GM18951 (cell line): Measurements from ENCODE around the gene LCN1.

Source experiments
- POLR2A ChIP-seq: IDR thresholded peaks from 4 replicates; pipeline ENCODE4 v1.6.1; 2011; ENCODE audit warnings: mild to moderate bottlenecking; ENCODE audit not compliant: insufficient read length, insufficient read depth; ENCODE audit errors: extremely low read depth
- in situ Hi-C: fragments of 300-500 bp; cut with MboI; formaldehyde crosslinking; loops from one replicate; pipeline ENCODE4 v1.12.0; 2022; ENCODE audit warnings: low sequenced_read_pairs, mixed read lengths, inconsistent platforms; ENCODE audit not compliant: unreplicated experiment

The LCN1 gene

DNA sequence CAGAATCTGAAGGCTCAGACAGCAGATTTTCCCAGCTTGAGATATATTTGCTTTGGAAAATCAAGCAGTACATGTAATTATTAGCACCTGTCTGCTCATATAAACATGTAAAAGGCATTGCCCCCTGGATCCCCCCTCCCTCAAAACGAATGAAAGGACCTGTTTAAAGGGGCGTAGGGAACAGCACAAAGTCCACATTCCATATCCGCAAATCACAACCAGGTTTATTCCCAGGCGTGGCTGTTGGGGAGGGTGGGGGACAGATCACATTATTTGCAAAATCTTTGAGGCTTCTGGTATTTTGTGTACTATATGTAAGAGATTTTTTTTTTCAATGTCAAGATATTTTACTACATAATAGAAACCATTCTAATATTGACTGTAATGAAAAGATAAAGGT, 29.5 kb upstream of the LCN1 start:
- TF ChIP-seq POLR2A = no peak
- in situ Hi-C loops = no loop called here

DNA sequence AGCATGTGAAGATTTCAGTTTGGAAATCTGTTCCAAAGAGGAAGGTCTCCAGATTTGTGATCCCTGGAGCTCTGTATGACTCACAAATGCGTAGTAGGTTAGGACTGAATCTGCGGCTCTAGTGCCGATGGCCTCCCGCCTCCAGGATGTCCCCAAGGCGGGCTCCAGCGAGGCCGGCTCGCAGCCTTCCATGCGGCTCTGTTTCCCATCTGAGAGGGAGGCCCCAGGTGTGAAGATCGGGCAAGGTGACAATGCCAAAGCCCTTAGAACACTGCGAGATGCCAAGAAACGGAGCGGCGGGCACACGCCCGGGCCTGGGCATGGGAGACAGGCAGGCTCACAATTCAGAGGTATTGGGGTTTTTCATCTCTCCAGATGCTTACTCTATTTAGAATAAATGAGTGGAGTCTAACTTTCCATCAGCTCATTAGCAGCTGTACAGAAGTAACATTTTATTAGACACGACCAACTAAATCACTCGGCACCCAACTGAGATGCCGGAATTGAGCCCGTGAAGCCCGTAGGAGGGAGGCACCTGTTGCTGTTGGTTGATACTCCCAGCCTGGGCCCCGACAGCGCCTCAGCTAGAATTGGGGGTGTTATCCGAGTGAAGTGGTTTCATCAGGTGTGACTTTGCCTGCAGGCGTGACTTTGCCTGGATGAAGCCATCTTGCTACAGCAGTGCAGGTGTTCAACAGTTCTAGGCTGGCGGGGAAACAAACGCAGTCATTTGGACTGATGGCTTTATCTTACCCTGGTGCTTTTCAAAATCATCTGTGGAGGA, 28.2 kb upstream of the LCN1 start:
- in situ Hi-C loops = no loop called here
- TF ChIP-seq POLR2A = no peak

DNA sequence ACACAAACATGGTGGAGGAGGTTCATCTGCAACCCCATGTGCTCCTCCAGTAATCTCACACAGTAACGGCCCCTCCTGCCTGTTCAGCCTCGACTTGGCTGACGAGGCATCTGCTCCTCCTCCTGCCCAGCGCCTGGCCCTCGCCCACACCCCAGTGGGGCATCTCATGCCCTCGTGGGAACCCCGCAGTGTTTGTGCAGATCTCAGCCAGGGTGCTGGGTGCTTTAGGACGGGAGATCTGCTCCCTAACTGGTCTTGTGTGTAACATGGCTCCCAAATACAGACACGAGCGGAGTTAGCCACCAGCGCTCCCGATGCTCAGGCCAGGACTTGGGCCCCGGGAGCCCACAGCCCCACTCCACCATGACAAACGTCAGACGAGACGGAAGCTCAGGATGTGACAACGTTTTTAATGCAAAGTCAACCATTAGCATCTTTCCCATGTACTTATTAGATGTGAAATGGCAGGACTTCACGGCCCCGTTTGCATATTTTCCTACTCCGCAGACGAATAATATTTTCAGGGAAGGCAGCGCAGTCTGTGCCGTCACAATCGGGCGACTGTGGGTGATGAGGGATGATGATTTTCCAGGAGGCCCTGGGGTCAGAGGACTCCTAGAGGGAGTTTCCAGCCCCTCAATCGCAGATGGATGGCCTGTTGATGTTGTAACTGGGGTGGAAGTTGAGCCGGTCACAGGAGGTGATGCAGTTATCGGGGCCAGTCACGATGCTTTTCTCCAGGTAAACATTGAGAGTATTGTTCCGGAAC, 26.3 kb upstream of the LCN1 start:
- TF ChIP-seq POLR2A = no peak

DNA sequence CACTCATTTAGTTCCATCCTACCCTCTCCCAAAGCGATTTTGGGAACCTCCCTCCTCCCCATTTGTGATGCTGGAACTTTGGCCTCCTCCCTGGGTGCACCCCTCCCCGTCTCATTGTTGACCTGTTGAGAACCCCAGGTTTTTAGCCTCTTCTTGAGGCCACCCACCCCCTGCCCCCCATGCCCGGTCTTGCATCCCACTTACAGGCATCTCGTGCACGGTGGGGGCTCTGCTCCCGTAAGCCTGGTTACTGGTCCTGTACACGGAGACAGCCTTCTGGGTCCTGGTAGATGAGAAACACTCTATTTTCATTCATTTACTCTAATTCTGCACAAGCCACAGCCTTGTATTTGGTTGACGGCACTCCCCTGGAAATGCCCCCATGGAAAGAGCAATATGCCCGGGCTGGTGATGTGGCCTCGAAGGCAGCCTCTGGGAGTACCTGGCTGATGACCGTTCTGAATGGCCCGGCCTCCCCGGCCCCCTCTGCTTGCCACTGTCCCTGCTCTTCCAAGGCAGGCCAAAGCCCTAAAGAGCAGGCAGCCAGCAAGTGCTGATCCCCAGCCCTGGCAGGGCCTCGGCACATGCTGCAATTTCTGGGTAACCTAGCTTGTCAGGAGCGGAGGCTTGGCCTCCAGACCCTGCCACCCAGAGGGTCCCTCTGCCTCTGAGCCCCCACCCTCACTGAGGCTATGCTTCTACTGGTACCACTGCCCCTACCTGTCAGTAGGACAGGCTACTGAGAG, 22.7 kb upstream of the LCN1 start:
- in situ Hi-C loops = no loop called here
- TF ChIP-seq POLR2A = no peak

More for the DNA sequence above, 26.3 kb upstream of the LCN1 start:
- in situ Hi-C loops = no loop called here

DNA sequence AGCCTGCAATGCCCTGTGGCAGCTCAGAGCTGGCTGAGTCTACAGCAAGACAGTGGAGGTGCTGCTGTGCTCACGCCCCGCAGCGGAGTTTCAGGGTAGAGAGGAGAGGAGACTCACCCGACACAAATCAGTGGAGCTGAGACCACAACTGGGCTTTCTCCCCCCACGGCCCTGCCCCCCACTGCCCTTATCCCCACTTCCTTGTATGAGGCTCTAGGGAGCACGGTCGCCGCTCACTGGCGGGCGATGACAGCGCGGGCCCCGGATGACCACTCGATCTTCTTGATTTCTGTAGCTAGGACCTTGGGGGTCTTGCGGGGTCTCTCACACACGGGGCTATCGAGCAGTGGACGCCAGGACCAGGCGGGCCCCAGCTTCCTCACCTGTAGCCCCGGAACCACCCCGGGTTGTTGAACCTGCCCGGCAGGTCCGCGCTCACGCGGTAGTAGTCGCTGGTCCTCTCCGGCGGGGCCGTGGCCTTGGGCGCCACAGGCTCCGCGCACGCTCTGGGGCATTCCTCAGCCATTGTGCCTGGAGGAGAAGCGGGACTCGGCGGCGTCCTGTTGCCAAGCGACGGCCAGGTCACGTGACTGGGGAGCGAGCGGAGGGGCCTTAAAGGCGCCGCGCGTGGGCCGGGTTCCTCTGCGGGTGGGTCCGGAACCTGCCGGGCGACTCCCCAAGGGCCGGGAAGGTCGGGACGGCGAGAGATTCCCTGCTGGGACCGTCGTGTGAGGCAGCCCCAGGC, 21.7 kb upstream of the LCN1 start:
- in situ Hi-C loops = no loop called here
- TF ChIP-seq POLR2A = no peak

DNA sequence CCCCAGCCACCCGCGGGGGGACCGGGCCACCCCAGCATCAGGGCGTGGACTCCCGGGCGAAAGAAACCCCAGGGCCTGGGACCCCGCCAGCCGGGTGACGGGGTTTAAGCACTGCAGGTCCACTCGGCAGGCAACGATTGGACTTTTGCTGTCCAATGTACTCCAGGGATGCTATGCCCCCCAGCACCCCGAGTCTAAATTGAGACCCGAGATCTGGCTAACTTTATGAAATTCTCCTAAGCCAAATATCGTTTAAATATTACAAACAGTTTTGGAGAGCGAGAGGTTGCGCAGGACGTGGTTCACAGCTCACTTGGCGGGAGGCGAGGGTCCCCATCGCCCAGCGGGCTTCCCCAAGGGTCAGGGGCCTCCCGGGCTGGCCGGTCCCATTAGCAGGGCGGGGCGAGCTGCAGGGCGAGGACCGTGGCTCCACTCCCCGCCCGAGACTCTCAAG, 21.1 kb upstream of the LCN1 start:
- in situ Hi-C loops = no loop called here
- TF ChIP-seq POLR2A = no peak

DNA sequence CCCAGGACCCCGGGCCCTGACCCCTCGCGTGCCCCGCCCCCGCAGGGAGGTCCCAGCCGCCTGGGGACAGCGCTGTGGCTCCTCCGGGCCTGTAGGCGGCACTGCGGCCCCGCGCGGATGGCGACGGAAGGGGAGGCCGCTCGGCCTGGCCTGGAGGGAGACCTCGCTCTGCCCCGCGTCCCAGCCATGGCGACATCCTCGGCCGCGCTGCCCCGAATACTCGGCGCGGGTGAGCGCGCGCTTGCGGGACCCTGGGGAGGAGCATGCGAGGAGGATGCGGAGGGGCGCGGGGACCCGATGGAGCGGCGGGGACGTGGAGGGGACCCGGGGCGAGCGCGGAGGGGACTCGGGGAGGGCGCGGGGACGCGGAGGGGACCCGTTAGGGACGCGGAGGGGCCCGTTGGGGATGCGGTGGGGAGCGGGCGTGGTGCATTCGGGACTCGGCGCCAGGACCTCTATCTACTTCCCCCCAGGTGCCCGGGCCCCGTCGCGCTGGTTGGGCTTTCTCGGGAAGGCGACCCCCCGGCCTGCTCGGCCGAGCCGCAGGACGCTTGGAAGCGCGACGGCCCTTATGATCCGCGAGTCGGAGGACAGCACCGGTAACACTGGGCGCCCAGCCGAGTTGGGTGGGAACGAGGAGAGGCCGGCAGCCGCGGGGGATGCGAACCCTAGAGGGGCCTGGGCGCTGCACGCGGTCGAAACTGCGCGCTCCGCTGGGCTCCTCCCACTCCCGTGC, 20.5 kb upstream of the LCN1 start, which contains the start of gene MRPS2:
Gene MRPS2 (plus strand): TSS at position 158 of the 736 bp plus-strand sequence. CDS start 29 bp downstream, at position 187.
- peak; percentile 79 for TF ChIP-seq POLR2A
- in situ Hi-C loops = no loop called here

DNA sequence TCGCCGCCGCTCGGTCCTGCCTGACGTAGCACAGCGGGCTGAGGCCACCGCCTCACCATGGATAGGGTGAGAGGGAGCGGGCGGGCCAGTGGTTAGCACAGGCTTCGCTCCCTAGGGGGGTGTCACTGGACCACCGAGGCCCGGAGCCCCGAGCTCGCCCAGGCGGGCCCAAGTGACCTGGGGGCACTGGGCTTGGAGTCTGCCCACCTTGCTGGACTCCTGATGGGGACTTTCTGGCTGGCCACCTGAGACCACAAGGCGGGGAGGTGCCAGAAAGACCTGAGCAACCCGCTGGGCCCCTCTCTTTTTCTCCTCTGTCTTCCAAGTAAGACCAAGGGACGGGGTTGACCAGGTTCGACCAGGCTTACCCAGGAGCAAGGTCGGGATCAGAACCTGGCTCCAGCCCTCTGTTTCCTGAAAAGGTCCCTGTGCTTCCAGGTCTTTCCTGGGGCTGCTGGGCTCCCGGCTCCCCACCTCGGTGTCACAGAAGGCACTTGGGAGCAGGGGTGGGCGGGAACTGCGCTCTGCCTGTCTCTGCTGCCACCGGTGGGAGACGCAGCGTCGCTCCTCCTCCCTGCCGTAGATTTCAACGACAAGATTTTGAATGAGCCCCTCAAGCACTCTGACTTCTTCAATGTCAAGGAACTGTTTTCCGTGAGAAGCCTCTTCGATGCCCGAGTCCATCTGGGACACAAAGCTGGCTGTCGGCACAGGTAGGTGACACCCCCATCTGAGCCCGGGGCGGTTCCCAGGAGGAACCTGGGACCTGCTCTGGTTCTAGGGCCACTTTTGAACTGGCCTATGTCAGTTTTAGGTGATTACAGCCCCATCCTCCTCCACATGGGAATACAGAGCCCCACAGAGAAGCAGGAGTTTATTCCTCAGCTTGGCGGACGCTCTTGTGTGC, 19.7 kb upstream of the LCN1 start:
- no peak for TF ChIP-seq POLR2A
- in situ Hi-C loops = no loop called here

DNA sequence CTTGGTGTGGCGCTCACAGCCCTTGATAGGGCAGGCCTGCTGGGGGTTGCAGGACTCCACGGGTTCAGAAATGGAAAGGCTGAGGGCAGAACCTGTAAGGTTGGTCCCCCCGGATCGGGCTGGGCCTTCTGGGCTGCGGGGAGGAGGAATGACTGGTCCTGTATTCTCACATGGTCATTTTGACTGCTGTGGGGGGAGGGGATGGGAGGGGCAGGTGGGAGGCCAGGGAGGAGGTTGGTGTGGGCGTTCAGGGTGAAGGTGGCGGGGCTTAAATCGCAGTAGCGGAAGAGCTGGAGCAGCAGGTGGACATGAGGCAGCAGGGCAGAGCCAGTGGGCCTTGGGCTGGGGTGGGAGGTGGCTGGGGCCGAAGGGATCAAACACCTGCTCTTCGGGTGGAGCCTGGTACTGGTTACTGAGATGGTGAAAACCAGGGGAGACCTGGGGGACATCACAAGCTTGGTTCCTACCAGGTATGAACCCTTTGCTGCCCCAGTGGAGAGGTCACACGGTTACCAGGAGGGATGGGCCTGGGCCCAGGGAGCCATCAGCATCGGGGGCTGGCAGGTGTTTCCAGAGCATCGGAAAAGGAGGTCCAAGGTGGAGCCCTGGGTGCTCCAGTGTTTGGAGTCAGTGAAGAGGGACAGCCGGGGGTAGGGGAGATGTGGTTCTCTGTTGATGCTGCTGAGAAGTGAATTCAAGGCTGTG, 18.9 kb upstream of the LCN1 start:
- in situ Hi-C loops = no loop called here
- no peak for TF ChIP-seq POLR2A

DNA sequence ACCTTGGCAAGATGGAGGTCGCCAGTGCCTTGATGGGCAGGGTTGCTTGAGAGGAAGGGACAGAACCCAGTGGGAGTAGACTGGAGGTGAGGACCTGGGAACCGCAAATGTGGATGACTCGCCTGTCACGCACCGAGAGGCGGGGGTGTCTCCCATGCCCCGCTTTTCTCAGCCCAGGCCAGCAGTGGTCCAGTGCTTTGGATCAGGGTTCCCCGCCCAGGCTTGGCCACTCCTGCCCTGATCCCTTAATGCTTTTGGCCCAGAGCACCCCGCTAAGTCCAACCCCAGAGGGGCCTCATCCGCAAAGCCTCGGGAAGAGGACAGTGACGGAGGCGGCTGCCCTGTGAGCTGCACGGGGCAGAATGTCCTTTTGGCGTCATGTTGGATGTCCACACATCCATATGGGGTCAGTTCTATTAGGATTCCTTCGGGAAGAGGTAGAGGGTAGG, 18.3 kb upstream of the LCN1 start:
- no peak for TF ChIP-seq POLR2A
- in situ Hi-C loops = no loop called here

DNA sequence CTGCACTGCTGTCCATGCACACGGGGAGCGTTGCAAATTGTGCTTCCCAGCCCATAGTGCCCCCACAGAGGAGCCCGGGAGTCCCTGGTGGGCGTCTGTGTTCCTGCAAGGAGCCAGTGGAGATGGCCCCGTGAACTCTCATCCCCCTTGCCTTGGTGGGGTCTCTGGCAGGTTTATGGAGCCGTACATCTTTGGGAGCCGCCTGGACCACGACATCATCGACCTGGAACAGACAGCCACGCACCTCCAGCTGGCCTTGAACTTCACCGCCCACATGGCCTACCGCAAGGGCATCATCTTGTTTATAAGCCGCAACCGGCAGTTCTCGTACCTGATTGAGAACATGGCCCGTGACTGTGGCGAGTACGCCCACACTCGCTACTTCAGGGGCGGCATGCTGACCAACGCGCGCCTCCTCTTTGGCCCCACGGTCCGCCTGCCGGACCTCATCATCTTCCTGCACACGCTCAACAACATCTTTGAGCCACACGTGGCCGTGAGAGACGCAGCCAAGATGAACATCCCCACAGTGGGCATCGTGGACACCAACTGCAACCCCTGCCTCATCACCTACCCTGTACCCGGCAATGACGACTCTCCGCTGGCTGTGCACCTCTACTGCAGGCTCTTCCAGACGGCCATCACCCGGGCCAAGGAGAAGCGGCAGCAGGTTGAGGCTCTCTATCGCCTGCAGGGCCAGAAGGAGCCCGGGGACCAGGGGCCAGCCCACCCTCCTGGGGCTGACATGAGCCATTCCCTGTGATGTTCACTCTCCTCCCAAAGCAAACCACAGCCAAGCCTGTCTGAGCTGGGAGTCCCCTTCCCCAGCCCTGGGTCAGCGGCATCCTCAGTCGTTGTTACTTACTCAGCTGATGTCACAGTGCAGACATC, 17.6 kb upstream of the LCN1 start:
- in situ Hi-C loops = no loop called here
- TF ChIP-seq POLR2A = no peak
